ENCODE measurements around the gene ZNF142. TPM values are rescaled to one million over a fixed set of nuclear protein-coding genes. Genes with fewer than 3 reads are reported as not detected.

Gene ZNF142
- total and polyA plus RNA-seq, 9 of the 15 experiments (the other 6 are each of a cell fraction or from before 2014, with no cell fraction given), result 0.50 to 26.1 (median 4.5) TPM

DNA sequence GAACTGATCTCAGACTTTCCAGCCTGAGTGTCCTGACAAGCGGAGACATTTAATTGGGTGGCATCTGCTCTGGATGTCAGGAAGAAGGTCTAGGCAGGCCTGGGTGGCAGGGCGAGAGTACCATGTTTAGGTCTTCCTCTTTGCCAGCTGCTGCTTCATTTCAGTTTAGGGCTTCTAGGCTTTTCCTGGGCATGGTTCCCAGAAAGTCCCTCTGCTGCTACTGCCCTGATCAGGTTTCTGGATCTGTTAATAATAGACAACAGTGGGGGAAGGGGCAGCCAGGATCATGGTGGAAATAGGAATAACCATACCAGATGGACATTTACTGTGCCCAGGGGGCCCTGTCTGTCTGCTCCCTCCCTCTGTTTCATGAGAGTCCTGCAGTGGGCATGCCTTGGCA is 54.0 kb downstream of the ZNF142 start:
- ATAC-seq, result no peak
- no peaks in the 10 kb centered on the region for H3K36me3 ChIP-seq (ENCODE audit: control insufficient read depth, insufficient read depth, low read length)
- H3K9ac ChIP-seq (ENCODE audit: insufficient read depth in 1 of 2, low read depth in 2 of 2, low read length in 2 of 2), result no peak overlapping the region
- H3K9me3 ChIP-seq (replicated peaks; ENCODE audit: control insufficient read depth, insufficient read depth, low read depth, low read length), result no peaks in the 10 kb centered on the region
- H3K27me3 ChIP-seq (ENCODE audit: control insufficient read depth in 2 of 2, insufficient read depth in 2 of 2, low read length in 2 of 2), result peaks cover 0 to 8% of the 10 kb centered on the region in 2 experiments; a peak in 2 of 5 replicates
- no TSS peak for BruUV-seq (replicated peaks)
- no peak overlapping the region for H3K4me2 ChIP-seq (ENCODE audit: insufficient read depth, low read length)
- no peak overlapping the region for H3K4me3 ChIP-seq
- no peaks in the 10 kb centered on the region; a peak in 1 of 5 replicates for H3K4me1 ChIP-seq (replicated peaks in 1 of 2; ENCODE audit: control insufficient read depth in 2 of 2, insufficient read depth in 2 of 2, low read length in 2 of 2)
- H2AFZ ChIP-seq (ENCODE audit: low read depth, low read length), result no peak overlapping the region
- H3K27ac ChIP-seq (ENCODE audit: extremely low read depth, low read depth, low read length), result no peak overlapping the region
- in situ Hi-C loops (cut with MboI) (no loop called here), intact Hi-C loops (cut with micrococcal nuclease) (no loop called here)
- no peaks in the 10 kb centered on the region for H4K20me1 ChIP-seq (replicated peaks; ENCODE audit: control insufficient read depth, insufficient read depth, low read length)
- no peaks in the 10 kb centered on the region for H3K9me1 ChIP-seq (ENCODE audit: control insufficient read depth, insufficient read depth, low read length)
- WGBS (ENCODE audit: insufficient coverage, low coverage, missing lambda C conversion rate), result 56% methylated on average over 1 of the region's 2 CpGs
- H3K79me2 ChIP-seq (ENCODE audit: control insufficient read depth, insufficient read depth, low read length), result no peaks in the 10 kb centered on the region
- CTCF ChIA-PET (ENCODE audit: low intra/inter-chr PET ratio), result no interaction called here
- FAIRE-seq, result no peak
- DNase-seq (ENCODE audit: extremely low read depth in 1 of 4, low spot score in 3 of 4), result no peak
- TF ChIP-seq, protein P1, sequence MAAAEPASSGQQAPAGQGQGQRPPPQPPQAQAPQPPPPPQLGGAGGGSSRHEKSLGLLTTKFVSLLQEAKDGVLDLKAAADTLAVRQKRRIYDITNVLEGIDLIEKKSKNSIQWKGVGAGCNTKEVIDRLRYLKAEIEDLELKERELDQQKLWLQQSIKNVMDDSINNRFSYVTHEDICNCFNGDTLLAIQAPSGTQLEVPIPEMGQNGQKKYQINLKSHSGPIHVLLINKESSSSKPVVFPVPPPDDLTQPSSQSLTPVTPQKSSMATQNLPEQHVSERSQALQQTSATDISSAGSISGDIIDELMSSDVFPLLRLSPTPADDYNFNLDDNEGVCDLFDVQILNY (CRISPR knock-in tag; IDR thresholded peaks at IDR 0.05), result no peak
- TF ChIP-seq CHD2 (IDR thresholded peaks at IDR 0.05; ENCODE audit: low read depth, low read length) (no peak), KAT8 (IDR thresholded peaks at IDR 0.05; ENCODE audit: low read depth) (no peak), ELF1 (tag; IDR thresholded peaks at IDR 0.05) (no peak), RBM34 (IDR thresholded peaks at IDR 0.05; ENCODE audit: borderline replicate concordance, insufficient read depth, low read length) (no peak), MAZ (CRISPR knock-in tag; conservative IDR thresholded peaks at IDR 0.05 in 1 of 2, IDR thresholded peaks at IDR 0.05 in 1 of 2) (no peak), NRF1 (conservative IDR thresholded peaks at IDR 0.05 in 1 of 2, IDR thresholded peaks at IDR 0.05 in 1 of 2) (no peak), ZNF583 (CRISPR knock-in tag; IDR thresholded peaks at IDR 0.05) (no peak), MYC (IDR thresholded peaks at IDR 0.05; ENCODE audit: low read depth, low read length) (no peak), MYC (CRISPR knock-in tag; IDR thresholded peaks at IDR 0.05; ENCODE audit: borderline replicate concordance, low read depth) (no peak), ASH1L (IDR thresholded peaks at IDR 0.05; ENCODE audit: borderline replicate concordance, low read depth, partially characterized antibody) (no peak), EGR1 (conservative IDR thresholded peaks at IDR 0.05) (no peak), IFI16 (CRISPR knock-in tag; IDR thresholded peaks at IDR 0.05) (no peak)
- TF ChIP-seq, protein P2, sequence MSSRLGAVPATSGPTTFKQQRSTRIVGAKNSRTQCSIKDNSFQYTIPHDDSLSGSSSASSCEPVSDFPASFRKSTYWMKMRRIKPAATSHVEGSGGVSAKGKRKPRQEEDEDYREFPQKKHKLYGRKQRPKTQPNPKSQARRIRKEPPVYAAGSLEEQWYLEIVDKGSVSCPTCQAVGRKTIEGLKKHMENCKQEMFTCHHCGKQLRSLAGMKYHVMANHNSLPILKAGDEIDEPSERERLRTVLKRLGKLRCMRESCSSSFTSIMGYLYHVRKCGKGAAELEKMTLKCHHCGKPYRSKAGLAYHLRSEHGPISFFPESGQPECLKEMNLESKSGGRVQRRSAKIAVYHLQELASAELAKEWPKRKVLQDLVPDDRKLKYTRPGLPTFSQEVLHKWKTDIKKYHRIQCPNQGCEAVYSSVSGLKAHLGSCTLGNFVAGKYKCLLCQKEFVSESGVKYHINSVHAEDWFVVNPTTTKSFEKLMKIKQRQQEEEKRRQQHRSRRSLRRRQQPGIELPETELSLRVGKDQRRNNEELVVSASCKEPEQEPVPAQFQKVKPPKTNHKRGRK (tag; IDR thresholded peaks at IDR 0.05), result no peak
- TF ChIP-seq, protein P3, sequence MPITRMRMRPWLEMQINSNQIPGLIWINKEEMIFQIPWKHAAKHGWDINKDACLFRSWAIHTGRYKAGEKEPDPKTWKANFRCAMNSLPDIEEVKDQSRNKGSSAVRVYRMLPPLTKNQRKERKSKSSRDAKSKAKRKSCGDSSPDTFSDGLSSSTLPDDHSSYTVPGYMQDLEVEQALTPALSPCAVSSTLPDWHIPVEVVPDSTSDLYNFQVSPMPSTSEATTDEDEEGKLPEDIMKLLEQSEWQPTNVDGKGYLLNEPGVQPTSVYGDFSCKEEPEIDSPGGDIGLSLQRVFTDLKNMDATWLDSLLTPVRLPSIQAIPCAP (CRISPR knock-in tag; IDR thresholded peaks at IDR 0.05; ENCODE audit: borderline replicate concordance), result no peak
- POLR2A ChIA-PET, result interaction anchor here (0.6 kb wide), 1 partner anchor 239 kb away, joined by 3 read pairs; no protein-coding TSS in a partner anchor

Data from K562 (cell line).